BJ (cell line): ENCODE results near the gene MTO1. TPM values are rescaled to one million over a fixed set of nuclear protein-coding genes. Genes with fewer than 3 reads are reported as not detected.
"Not testable (repeated sequence)": the region's sequence is repeated elsewhere in the genome, so short reads cannot be mapped to it uniquely, and the experiment has no call there.

ENCODE experiments used
- CTCF ChIA-PET: fragments of 350-600 bp; formaldehyde crosslinking; extraction: SDS; loops from one replicate; lab custom pipeline; 2021; ENCODE audit warnings: antibody characterized with exemption, inconsistent platforms; lab: Yijun Ruan, JAX
- POLR2A ChIA-PET: fragments of 300-600 bp; sonication (Branson Sonifier 250); formaldehyde crosslinking; extraction: SDS; loops from one replicate; lab custom pipeline; 2021; ENCODE audit warnings: antibody characterized with exemption; lab: Charles Lee
- DNase-seq: peaks from one replicate; pipeline ENCODE4 v3.0.0-alpha.2; 2011; ENCODE audit warnings: low read depth
- H3K27me3 ChIP-seq: 2 replicates; pipeline ENCODE4 v1.6.0; 2011; ENCODE audit warnings: low read length; ENCODE audit not compliant: control insufficient read depth, insufficient read depth
- H3K36me3 ChIP-seq: 2 replicates; pipeline ENCODE4 v1.5.1; 2011; ENCODE audit warnings: low read length; ENCODE audit not compliant: control insufficient read depth, insufficient read depth
- H3K4me3 ChIP-seq: 2 replicates; pipeline ENCODE4 v1.5.1; 2011; ENCODE audit warnings: low read depth, mild to moderate bottlenecking, control low read depth, low read length
- CTCF ChIP-seq: IDR thresholded peaks from 2 replicates; pipeline ENCODE4 v1.5.1; 2011; ENCODE audit warnings: low read depth, mild to moderate bottlenecking, control low read depth, inconsistent platforms, low read length, moderate library complexity; ENCODE audit not compliant: insufficient read depth
- polyA plus RNA-seq: library from polyadenylated mRNA; depleted of rRNA; stranded (reverse); fragments of >200 nt; gene quantifications from 2 replicates; pipeline ENCODE4 v1.2.3, GENCODE V29; 2011

The MTO1 gene
- polyA plus RNA-seq, 1 experiment, result 17.7 TPM

- H3K27me3 ChIP-seq, result no peaks in the 10 kb centered on the region
- no peak for TF ChIP-seq CTCF
- H3K36me3 ChIP-seq, result peaks cover 7% of the 10 kb centered on the region
- no peak for DNase-seq
- CTCF ChIA-PET, result interaction anchor here (0.6 kb wide), 1 partner anchor 46 kb away, joined by 4 read pairs; no protein-coding TSS in a partner anchor
- no peak overlapping the region for H3K4me3 ChIP-seq
- POLR2A ChIA-PET, result no interaction called here
Measured at GRCh38 chr6:73497915-73498314, 36.4 kb downstream of the MTO1 start.

- DNase-seq, result no peak
- Histone ChIP-seq H3K27me3 (no peaks in the 10 kb centered on the region), H3K36me3 (peaks cover 3% of the 10 kb centered on the region; the same call in 1 of the 2 replicates), H3K4me3 (no peak overlapping the region)
- ChIA-PET POLR2A (interaction anchor here (0.5 kb wide), 1 partner anchor 49 kb away, joined by 8 read pairs; no protein-coding TSS in a partner anchor), CTCF (no interaction called here)
- TF ChIP-seq CTCF, result no peak
Measured at GRCh38 chr6:73503027-73503772, 41.7 kb downstream of the MTO1 start.

DNA sequence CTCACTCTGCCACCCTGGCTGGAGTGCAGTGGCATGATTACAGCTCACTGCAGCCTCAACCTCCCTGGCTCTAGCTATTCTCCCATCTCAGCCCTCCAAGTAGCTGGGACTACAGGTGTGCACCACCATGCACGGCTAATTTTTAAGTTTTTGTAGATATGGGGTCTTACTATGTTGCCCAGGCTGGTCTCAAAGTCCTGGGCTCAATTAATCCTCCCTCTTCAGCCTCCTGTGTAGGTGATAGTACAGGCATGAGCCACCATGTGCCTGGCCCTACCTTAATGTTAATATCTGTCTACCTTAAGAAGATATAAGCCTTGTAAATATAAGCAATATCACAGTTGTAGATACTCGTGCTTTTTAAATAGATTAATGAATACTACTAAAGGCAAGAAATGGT lies 42.6 kb downstream of the MTO1 start:
- Histone ChIP-seq H3K4me3 (no peak overlapping the region), H3K36me3 (peaks cover 3% of the 10 kb centered on the region; the same call in 1 of the 2 replicates), H3K27me3 (no peaks in the 10 kb centered on the region)
- ChIA-PET CTCF (interaction anchor here (1.3 kb wide), 1 partner anchor 11 kb away, joined by 4 read pairs; no protein-coding TSS in a partner anchor), POLR2A (no interaction called here)
- TF ChIP-seq CTCF, result no peak
- DNase-seq, result no peak

DNA sequence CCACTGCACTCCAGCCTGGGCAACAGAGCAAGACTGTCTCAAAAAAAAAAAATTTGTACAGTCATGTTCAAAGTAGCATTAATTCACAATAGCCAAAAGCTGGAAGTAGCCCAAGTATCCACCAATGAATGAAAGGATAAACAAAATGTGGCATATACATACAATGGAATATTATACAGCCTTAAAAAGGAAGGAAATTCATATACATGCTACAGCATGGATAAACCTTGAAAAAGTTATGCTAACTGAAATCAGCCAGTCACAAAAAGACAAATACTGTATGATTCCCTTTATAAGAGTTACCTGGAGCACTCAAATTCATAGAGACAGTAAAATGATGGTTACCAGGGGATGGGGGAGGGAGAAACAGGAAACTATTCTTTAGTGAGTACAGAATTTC lies 43.6 kb downstream of the MTO1 start:
- Histone ChIP-seq H3K27me3 (no peaks in the 10 kb centered on the region), H3K36me3 (peaks cover 3% of the 10 kb centered on the region; the same call in 1 of the 2 replicates), H3K4me3 (no peak overlapping the region)
- DNase-seq, result no peak
- ChIA-PET POLR2A (interaction anchor here (0.7 kb wide), 1 partner anchor 43 kb away, joined by 10 read pairs; the partner anchor contains the start of gene MTO1), CTCF (interaction anchor here (0.6 to 1.3 kb wide), 4 partner anchors 10 to 106 kb away, joined by 3 to 4 read pairs (median 3); no protein-coding TSS in a partner anchor)
- no peak for TF ChIP-seq CTCF

DNA sequence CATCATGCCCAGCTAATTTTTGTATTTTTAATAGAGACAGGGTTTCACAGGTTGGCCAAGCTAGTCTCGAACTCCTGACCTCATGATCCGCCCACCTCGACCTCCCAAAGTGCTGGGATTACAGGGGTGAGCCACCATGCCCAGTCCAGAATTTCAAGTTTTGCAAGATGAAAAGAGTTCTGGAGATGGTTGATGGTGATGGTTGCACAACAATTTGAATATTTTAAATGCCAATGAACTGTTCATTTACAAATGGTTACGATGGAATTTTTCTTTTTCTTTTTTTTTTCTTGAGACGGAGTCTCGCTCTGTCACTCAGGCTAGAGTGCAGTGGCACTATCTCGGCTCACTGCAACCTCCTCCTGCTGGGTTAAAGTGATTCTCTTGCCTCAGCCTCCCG lies 44.2 kb downstream of the MTO1 start:
- H3K4me3 ChIP-seq, H3K36me3 ChIP-seq, H3K27me3 ChIP-seq, DNase-seq, POLR2A ChIA-PET: not testable (repeated sequence)
- CTCF ChIA-PET, result interaction anchor here (0.6 to 1.3 kb wide), 4 partner anchors 10 to 106 kb away, joined by 3 to 4 read pairs (median 3); no protein-coding TSS in a partner anchor
